SIG-M5 (cell line): ENCODE data around the gene CACNA2D1.
"Not testable (repeated sequence)": the region's sequence is repeated elsewhere in the genome, so short reads cannot be mapped to it uniquely, and the experiment has no call there.

Source experiments
- DNase-seq: peaks from one replicate; lab custom pipeline; 2025; lab: John Stamatoyannopoulos, UW

The CACNA2D1 gene

DNA sequence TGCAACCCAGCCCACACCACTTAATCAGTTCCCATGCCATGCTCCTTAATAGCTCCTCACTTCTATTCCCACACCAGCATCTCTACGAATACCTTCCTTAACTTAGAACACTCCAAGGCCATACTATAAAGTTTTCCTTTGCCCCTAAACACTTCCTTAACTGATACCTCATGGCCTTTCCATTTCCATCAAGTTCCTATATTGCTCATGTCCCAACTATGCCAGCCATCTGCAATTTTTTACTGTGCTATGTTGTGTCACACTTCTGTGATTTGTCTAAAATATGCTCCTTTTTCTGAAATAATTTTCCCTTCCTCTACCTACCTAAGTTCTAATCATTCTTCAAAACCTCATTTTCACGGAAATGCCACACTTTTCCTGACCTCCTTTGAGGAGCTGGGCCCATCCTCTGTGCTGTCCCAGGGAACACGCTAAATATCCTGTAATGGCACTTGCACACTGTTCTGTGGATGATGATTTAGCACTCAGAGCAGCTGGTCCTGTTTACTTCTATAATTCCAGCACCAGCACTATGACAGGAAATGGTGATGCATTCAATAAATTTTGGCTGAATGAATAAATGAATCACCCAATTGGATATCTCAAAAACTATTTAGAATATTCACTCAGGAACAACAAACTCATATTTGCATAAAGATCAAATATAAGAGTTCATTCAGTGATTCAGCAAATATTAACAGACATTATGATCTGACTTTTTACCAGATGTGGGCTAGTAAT is 407.3 kb downstream of the CACNA2D1 start:
- DNase-seq: no peak

DNA sequence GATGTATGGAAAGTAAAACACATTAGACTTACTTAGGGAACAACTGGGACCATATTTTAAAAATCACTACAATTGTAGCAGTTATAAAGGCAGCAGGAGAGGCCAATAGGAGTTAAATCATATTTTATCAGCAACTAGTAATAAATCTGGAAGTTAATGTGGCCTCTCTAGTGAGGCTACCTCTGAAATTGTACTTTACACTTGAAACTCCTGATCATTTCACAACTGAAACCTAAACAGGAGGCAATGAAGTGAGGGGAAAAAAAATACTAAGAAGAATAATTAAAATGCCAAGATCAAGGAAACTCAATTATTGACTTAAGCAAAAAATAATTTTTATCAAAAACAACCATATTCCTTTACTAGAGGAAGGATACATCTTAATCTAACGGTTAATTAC is 408.1 kb downstream of the CACNA2D1 start:
- DNase-seq: no peak

DNA sequence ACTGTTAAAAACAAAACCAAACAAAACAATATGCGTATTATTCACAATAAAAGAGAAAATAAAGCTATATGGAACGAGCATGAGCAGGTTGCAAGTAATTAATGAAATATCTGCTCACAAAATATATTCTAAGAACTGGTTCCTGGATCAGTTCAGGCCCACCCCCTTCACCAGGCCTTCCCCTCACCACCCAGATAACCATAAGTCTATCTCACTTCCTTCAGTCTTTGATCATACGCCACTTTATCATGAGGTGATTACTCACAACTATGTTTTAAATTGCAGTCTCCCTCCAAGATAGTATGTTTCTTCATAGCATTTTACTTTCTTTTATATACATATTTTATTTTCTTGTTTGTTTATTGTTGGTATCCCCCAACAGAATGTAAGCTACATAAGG is 410.7 kb downstream of the CACNA2D1 start:
- no peak for DNase-seq

DNA sequence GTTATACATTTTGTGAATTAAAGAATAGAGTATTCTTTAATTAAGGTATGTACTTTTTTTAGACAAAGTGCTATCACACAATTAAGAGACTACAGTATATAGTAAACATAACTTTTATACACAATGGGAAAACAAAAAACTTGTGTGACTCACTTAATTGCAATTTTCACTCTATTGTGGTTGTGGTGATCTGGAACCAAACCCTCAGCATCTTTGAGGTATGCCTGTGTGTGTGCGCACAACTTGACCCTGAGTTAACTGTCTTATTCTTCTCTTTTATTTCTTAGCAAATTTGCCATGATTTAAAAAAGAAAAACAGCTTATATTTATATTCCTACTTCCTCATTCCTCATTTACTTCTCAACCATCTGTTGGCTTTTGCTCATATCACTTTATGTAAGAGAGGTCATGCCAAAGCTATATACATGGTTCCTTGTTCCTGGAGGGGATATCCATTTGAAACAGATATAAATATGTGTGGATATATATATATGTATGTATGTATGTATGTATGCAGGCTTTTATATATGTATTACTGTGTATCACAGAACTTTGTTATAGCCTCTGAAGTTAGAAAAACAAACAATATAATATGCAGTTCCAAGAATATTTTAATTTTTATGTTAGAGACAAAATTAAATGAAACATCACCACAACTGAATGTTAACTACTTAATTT is 414.2 kb downstream of the CACNA2D1 start:
- no peak for DNase-seq

DNA sequence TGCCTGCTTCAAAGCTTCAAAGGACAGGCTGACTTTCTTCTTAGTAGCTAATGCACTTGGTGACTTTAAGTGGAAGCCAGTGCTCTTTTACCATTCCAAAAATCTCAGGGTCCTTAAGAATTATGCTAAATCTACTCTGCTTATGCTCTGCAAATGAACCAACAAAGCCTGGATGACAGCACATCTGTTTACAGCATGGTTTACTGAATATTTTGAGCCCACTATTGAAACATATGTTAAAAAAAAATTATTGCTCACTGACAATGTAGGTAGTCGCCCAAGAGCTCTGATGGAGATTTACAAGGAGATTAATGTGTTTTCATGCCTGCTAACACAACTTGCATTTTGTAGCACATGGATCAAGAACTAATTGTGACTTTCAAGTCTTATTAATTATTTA is 415.5 kb downstream of the CACNA2D1 start:
- no peak for DNase-seq

DNA sequence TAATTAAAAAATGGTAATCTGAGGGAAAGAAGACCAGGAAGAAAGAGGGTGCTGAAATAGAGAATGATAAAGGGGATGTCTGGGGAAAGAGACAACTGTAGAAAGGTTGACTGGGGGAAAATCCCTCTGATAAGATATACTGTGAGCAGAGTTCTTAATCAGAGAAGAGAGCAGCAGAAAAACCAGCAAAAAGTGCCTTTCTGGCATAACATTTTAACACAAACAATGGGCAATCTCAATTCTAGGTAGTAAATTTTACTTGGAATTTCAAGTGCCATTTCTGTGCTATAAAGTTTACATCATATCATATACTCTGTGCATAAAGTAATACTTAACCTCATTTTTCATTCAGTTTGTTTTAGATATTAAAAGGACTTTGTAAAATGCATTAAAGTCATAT is 421.9 kb downstream of the CACNA2D1 start:
- DNase-seq: no peak

DNA sequence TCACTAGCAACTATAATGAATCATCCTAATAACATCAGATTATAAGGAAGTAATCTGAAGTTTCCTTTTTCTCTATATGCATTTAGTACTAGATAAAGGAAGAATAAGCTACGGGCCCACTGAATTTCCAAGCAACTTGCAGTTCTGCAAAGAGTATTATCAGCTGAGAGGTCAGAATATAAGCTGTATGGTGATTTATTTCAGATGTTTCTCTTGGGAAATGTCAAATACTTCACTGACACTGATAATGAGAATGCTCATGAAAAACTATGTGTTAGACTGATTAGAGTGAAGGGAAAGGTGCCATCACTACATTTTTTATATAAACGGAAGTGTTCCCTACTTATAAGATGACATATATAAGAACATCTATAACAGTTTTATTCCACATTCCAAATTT is 422.5 kb downstream of the CACNA2D1 start:
- no peak for DNase-seq

DNA sequence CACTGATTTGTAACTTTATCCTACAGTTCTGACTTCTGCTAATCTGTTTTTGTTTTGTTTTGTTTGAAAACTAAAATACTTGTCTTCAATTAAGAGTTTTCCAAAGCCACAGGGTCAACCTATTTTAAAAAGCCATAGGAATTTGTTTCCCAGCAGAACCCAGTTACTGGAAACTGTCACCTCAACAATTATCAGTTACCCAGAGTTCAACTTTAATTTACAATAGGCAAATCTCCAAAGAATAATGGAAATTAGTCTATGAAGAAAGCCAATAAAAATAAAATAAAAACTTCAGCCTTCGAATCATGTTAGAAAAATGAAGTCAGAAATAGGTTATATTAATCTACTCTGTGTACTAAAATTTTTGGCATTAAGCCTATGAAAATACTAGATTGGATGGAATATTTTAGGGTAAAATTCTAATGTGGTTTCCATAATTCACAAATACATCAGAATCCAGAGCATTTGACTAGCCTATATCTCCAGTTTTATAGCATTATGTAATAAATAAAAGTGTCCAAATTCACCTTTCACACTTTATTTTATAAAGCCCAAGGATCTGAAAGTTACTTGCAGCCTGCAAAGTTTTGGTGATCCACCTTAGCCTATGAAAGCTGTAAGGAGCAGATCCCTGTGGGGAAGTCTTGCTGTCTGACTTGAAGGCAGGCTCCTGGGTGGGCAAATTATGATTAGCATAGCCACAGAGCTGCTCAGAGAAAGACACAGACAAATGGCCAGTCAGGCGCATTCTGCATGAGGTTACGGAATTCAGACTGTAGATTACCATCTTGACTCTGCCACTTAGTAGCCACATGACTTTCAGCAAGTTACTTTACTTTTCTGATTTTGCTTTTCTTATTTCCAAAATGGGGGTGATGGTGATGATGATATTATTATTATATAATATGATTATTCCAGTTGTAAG is 423.8 kb downstream of the CACNA2D1 start:
- DNase-seq: no peak

DNA sequence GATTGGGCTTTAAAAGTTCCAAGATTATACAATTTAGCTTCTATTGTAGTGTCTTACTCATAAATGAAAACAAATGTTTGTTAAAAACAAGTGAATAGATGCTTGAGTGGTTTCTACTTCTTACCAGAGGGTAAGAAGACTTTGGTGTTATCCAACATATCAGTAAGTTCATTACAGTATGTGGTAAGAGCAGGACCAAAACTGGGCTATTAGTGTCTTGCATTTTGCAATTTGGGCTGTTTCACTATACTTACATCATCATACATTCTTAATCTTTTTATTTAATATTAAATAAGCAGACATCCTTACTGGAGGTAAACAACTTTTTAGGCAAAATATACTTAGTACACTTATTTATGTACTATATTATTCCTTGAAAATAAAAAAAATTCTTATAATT is 425.4 kb downstream of the CACNA2D1 start:
- DNase-seq: no peak

DNA sequence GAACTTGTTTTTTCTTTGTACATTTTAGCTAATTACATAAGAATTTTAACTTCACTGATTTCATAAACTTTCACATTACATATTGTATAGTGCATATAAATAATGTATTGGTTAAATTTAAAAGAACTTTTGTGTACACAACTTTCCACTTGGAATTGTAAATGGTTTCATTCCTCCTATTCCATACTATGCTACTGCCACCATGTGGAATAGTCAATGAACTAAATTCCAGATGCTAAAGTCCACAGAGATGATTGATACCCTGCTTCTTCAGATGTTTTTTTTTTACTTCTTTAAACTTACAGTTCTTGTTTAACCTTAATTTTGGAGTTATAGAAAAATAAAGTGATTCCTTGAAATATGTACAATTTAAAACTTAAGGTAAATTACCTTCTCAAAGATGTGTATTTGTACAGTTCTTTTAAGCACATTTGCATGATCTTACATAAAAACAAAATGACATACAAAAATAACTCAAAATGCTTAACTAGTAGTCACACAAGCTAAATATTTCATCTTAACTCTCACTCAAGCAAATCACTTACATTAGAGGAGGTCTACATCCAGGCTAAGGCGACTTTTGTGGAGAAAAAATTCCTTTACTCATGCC is 426.1 kb downstream of the CACNA2D1 start:
- DNase-seq: no peak

DNA sequence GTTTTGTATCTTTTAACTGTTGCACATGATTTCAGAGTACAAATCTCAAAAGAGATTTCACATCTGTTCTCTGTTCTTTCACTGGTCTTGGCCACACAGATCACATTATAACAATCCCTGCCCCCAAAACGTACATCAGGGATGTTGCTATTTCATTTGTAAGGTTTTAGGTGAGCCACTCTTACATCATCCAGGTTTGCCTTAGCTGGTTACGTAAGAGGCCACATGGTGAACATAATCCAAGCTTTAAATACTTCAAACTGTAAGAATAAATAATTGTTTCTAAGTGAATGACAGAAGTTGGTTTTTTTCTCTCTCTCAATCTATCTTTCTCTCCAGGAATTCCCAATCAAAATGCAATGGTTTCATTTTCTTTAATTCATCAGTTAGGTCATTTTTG is 427.8 kb downstream of the CACNA2D1 start:
- DNase-seq: no peak

DNA sequence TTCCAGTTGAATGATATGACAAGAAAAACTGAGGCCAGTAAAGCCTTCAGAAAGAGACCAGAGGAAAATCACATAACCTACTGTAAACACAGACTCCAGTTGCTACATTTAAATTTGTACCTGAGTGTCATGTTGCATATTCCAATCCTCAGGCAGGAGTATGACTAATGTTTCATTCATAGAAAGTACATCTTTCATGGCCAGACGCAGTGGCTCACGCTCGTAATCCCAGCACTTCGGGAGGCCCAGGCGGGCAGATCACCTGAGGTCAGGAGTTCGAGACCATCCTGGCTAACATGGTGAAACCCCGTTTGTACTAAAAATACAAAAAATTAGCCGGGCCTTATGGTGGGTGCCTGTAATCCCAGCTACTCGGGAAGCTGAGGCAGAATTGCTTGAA is 429.0 kb downstream of the CACNA2D1 start:
- DNase-seq: not testable (repeated sequence)

DNA sequence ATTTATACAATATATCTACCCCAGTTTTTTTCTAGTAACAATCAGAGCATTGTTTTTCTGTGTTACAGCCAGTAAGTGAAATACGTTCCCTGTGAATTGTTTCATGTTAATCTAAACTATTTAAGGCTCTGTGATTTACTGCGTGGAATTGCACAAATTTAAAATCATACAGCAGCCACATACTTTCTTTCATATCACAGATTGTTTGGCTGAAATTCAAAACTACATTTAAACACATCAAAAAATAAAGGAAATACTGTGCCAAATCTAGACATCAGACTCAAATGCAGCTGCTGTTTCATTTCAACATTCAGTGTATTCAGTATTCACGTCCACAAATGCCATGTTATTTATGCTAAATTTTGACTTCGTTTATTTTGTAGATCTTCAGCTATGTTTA is 431.1 kb downstream of the CACNA2D1 start:
- DNase-seq: no peak

DNA sequence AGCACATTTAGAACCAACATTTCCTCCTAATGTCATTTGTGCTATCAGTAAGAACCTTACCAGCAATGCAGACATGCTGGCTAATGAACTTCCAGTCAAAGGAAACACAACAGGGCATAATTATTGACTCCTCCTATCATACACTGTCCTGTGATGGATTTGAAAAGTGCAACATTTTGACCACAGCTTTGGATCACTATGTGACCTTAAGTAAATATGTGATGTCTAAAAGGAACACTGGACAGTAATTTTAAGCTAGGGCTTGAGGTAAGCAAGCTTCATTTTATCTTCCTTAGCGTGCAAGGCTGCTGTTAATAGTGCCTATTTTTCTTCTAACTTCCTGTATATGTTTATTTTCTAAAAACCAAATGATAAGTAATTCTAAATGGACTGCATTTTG is 433.2 kb downstream of the CACNA2D1 start:
- no peak for DNase-seq

DNA sequence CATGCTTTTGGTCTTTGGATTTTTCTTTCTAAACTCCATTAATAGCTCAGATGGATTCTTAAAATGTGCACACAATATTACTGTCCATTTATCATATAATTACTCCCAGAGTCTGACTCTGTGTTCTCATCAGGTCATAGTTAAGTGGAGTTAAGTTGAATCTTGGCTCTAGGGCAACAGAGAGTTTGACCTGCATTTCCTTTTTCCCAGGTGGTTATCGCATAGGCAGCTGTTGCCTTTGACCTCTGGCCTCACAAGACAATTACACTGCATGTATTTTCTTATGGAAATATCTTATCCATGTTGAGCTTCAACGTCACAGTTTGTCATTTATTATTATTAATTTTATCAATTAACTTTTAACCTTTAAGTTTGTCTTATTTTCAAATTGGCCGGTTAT is 436.3 kb downstream of the CACNA2D1 start:
- DNase-seq: no peak

DNA sequence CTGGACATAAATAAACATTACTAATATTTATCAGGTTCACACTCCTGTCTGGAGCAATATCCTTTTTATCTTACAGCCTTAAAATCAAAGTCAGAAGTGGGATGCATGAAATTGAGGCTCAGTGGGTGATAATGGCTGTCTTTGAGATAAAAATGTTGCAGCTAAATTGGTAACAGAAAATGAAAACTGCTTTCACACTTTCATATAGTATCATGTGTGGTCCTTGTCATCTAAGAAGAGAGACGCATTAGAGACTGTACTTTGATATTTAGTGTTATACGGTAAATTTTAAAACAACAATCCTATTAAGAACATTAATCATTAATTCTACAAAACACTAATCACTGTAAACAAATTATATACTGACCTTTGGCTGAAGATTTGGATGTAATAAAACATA is 438.5 kb downstream of the CACNA2D1 start:
- no peak for DNase-seq

DNA sequence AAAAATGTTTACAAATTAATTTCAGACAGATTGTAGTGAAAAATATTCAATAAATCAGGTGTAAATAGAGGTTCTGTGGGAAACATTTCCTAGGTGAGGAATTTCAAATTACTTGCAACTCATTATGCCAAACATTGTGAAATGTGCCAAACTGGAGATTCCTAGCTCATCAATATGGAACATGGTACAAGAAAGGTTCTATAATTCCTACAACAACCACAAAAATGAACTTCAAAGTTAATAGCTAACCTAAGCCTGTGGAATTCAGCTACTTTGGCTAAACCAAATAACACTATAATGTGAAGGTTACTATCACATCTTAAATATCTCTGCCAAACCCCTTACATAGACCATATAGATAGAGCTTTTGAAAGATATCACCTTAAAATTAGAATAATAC is 450.4 kb downstream of the CACNA2D1 start:
- DNase-seq: no peak

DNA sequence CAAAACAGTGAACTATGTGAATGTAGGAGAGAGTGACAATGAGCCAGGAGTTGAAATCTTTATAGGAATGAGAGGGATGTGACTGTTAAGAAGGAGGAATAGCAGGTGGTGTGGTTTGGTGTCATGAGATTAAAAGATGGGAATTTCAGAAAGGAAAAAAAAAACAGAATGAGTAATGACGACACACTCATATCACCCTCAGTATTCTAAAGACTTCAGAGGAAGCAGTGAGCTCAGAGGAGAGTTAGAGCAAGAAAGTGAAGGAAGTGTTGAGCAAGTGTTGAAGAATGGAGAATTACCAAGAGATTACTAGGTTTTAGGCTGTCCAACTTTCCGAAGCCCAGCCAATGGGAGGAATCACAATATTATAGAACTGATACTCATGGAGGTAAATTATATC is 453.2 kb downstream of the CACNA2D1 start:
- DNase-seq: no peak

DNA sequence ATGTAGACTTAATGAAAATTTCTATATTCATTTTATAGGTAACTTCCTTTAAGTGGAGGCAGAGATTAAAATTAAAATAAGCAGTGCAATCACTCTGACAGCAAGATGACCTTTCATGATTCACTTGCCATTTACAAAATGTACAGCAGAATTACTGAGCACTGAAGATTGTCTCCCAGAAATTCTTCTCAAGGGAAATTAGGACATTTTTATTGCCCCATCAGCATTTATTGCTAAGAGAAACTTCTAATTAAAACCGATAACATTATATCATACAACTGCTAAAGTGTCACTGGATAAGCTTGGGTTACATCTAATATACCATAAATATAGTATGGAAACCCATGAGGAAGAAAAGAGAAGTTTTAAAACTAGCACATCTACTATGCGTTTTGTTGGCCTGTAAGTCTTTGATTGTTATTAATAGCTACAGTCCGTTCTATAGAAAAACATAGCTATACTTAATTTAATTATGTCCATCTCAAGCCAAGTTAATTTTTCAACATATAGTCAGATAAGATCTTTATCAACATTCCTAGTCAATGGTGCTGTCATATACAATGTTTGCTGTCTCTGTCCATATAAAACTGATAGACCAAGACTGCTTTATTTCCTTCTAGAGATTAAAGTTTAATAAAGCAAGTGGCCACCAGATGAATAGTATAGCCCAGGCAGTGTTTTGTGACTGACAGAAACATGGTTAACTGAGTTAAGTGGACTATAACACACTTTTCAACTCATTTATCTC is 456.7 kb downstream of the CACNA2D1 start:
- DNase-seq: no peak

DNA sequence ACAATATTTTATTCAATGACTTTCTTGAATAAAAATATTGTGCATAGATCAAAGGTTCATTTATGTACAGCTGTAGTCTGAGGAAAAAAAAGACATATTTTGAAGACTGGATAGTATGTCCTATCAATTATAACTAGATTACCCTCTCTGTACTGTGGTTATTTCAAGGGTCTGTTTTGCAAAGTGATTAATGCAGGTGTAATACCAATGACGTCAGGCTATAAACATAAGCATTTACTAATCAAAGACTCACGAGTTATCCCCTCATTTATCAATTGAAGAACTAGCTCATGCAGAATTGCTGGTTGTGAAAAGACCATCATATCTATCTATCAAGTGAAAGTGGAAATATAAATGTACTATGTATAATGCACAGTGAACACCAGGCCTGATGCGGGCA is 460.2 kb downstream of the CACNA2D1 start:
- DNase-seq: no peak

DNA sequence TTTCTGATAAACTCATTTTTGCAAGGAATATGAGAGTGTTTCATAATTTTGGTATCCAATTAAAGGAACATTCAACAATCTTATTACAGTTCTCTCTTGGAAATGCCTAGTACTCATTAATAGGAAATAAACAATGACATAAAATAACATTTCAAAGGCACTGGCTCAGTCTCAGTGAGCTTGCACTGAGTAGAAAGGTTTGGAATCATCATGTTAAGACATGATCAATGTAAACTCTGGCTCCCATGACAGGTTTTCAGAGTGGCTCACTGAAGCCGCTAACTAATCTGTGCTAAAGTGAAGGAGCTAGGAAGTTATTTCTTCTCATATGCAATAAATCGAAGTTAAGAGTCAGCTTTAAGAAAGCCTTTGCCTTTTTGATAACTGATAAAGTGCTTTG is 470.5 kb downstream of the CACNA2D1 start:
- DNase-seq: no peak

DNA sequence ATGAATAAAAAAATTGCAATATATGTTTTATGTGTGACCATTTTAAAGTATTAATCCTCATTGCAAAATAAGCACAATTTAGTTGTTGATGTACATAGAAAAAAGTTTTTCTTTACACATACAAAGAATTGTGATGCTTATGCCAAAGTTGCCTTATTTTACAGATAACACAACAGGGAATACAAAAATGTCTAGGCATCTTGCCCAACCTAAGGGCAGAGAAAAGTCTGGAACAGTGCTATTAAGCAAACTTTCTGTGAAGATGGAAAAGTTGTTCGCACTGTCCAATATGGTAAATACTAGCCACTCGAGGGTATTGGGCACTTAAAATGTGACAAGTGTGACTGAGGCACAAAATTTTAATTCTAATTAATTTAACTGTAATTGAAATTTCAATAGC is 483.6 kb downstream of the CACNA2D1 start:
- no peak for DNase-seq
